IPS-18c (cell line): ENCODE measurements around the gene KIF21A.
A peak's percentile ranks its signal among the peaks of the same experiment; 100 is the strongest.
"Not testable (repeated sequence)": the region's sequence is repeated elsewhere in the genome, so short reads cannot be mapped to it uniquely, and the experiment has no call there.

Source experiments
- H3K4me3 ChIP-seq: 2 replicates; pipeline ENCODE4 v1.7.0; 2013; ENCODE audit warnings: low read depth, mild to moderate bottlenecking, low read length, moderate library complexity; ENCODE audit not compliant: insufficient read depth
- H3K9me3 ChIP-seq: one replicate; pipeline ENCODE4 v1.6.1; 2013; ENCODE audit warnings: mild to moderate bottlenecking, low read length, moderate library complexity; ENCODE audit not compliant: control insufficient read depth, insufficient read depth

Gene KIF21A

GRCh38 chr12:39443081-39443928, at the start of gene KIF21A:
TSS of gene KIF21A (minus strand) at chr12:39443120. CDS start at chr12:39442970, 150 bp downstream.
- no peaks in the 10 kb centered on the region for H3K9me3 ChIP-seq
- peak within 1 kb of the TSS; percentile 83 for H3K4me3 ChIP-seq

DNA sequence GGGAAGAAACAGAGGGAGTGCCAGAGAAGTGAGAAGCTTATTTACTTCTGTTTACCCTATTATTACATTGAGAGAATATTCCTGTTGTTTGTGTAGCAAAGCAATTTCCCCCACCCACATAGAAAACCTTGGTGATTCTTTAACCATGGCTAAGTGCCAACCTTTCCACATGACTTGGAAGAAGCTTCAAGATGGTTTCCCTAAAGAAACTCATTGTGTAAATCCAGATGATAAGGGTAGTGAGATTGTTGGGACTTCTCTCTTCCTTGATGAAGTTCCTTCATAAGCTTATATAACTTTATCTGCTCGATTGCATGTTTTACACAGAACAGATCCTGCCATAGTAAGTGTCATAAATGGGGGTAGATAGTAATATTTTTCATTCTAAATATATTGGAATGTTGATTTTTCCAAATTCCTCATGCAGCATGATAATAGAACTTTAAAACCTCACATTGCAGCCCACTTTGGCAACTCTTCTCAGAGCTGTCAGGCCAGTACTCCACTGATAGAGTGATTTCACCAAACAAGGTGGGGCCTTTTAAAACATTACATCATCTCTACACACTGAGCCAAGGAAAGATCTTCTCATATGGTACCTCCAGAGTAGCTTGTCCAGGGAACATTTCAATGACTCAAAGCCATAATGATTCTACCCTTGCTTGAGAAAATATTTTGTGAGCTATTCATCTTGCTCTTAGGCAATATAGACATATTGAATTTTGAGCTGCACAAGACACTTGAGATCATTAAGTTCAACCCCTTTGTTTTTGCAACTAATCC, 47.8 kb upstream of the KIF21A start:
- Histone ChIP-seq H3K4me3 (no peak overlapping the region), H3K9me3 (peaks cover 3% of the 10 kb centered on the region)

DNA sequence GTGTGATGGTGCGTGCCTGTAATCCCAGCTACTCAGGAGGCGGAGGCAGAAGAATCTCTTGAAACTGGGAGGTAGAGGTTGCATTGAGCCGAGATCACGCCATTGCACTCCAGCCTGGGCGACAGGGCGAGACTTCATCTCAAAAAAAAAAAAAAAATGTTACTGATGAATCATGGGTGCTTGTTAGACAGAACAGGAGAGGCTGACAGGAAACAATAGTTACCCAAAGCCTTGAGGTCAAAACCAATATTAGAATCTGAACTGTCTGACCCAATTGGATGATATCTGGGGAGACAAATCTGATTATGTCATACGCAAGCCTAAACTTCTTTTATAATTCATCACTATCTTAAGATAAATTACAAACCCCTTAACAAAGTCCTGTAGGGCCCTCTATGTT, 40.7 kb upstream of the KIF21A start:
- no peaks in the 10 kb centered on the region for H3K9me3 ChIP-seq
- H3K4me3 ChIP-seq = no peak overlapping the region

- H3K4me3 ChIP-seq = no peak overlapping the region
- H3K9me3 ChIP-seq = no peaks in the 10 kb centered on the region
These were observed 40.1 kb upstream of the KIF21A start for GRCh38 chr12:39483042-39483441.

DNA sequence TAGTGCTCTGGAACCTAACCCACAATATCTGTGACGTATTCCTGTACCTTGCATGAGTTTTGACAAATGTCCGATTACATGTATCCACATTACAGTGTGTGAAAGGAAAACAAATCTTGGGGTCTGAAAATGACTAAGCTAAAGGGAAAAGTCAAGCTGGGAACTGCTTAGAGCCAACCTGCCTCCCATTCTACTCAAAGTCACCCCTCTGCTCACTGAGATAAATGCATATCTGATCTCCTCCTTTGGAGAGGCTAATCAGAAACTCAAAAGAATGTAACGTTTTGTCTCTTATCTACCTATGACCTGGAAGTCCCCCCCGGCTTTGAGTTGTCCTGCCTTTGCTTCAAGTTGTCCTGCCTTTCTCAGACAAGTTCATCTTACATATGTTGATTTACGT, 34.0 kb upstream of the KIF21A start:
- Histone ChIP-seq H3K4me3 (no peak overlapping the region), H3K9me3 (peaks cover 3% of the 10 kb centered on the region)

DNA sequence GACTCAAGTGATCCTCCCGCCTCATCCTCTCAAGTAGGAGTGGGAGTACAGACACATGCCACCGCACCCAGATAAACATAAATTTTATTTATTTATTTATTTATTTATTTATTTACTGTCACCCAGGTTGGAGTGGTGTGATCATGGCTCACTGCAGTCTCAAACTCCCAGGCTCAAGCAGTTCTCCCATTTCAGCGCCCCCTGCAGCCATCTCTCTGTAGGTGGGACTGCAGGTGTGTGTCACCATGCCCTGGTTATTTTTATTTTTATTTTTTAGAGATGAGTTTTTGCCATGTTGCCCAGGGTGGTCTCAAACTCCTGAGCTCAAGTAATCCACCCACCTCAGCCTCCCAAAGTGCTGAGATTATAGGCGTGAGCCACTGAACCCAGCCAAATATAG, 33.2 kb upstream of the KIF21A start:
- H3K9me3 ChIP-seq = peaks cover 3% of the 10 kb centered on the region
- H3K4me3 ChIP-seq = no peak overlapping the region

GRCh38 chr12:39475136-39475535, 32.2 kb upstream of the KIF21A start:
- H3K4me3 ChIP-seq, H3K9me3 ChIP-seq: not testable (repeated sequence)

- Histone ChIP-seq H3K4me3 (no peak overlapping the region), H3K9me3 (no peaks in the 10 kb centered on the region)
These were observed 24.5 kb upstream of the KIF21A start for GRCh38 chr12:39467432-39467870.

DNA sequence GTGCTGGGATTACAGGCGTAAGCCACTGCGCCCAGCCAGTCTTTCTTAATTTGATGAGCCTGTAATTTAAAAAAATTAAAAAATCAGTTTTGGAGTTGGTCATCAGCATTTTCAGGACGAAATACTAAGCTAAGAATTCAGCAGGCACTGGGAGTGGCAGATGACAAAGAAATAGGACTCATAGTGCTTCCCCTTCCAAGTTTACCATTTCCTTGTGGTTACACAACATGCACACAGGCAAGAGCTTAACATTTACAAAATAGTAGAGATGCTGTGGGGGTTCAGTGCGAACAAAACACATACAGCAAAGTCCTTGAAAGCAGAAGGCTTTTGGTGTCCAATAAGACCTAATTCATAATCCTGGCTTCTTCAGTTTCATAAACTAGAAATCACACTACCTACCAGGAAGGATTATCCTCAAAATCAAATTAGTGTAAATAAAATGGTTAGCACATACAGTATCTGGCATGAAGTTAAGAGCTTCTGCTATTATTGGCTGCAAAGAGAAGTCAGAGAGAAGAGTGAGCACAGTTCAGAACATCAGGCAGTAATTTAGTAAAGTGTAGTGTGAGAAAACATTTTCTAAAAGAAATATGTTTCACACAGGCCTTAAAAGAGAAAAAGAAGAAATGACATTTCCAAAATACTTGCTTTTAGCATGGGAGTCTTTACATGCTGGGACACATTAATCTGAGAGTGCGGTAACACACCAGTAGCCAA, 22.2 kb upstream of the KIF21A start:
- Histone ChIP-seq H3K4me3 (no peak overlapping the region), H3K9me3 (peaks cover 3% of the 10 kb centered on the region)

DNA sequence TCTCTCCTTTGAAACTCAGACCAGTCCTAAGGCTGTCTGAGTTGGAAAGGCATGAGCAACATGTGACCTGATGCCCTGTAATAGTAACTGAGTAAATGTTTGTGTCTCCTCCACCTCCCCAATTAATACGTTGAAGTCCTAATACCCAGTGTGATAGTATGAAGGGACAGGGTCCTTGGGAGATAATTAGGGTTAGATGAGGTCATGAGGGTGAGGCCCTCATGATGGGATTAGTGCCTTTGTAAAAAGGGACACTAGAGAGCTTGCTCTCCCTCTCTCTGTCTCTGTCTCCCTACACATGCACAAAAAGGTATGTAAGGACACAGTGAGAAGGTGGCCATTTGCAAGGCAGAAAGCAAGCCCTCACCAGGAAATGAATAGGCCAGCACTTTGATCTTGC, 18.1 kb upstream of the KIF21A start:
- no peak overlapping the region for H3K4me3 ChIP-seq
- H3K9me3 ChIP-seq = peaks cover 3% of the 10 kb centered on the region

- Histone ChIP-seq H3K9me3 (peaks cover 3% of the 10 kb centered on the region), H3K4me3 (no peak overlapping the region)
These were observed 16.1 kb upstream of the KIF21A start for GRCh38 chr12:39459027-39459434.

DNA sequence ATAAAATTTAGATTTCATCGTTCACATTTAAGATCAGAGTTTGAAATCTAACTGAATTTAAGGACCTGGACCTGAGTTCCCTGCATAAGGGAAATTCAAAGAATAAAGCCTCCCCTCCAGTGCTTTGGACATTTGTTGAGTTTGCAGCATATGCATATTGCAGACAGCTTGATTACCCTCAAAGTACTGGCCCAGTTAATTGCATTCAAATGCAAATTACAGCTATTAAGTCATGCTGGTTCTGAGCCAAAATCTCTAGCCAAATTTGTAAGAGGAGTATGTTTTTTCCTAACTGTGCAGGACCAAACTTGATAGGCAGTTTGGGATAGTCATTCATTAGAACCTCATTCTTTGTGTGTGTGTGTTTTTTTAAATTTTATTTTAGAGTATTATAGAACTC, 9.1 kb upstream of the KIF21A start:
- no peak overlapping the region for H3K4me3 ChIP-seq

DNA sequence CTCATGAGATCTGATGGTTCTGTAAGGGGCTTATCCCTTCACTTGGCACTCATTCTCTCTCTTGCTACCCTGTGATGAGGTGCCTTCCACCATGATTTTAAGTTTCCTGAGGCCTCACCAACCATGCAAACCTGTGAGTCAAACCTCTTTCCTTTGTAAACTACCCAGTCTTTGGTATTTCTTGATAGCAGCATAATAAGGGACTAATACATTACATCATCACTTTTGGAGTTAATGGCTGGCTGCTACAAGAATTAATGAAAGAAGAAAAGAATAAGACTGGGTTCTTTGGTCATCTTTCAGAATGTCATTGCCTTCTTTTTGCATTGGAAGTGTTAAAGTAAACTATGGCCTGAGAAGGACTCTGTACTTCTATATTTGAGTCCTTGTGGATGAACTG, 5.1 kb upstream of the KIF21A start:
- no peak overlapping the region for H3K4me3 ChIP-seq
- H3K9me3 ChIP-seq = no peaks in the 10 kb centered on the region

More for the DNA sequence above, 9.1 kb upstream of the KIF21A start:
- H3K9me3 ChIP-seq = no peaks in the 10 kb centered on the region

DNA sequence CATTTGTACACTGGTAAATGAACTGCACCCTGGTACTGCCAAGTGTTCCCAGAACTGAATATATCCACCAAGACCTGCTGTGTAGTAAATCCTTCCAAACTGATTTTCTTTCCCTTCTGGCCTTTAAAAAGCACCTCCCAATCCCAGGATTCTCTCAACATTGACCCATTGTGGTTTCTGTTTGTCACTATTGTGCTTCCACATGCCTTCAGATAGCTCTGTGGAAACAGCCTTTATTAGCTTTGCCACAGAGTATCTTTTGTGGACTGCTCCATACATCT, 949 bp upstream of the KIF21A start:
- no peaks in the 10 kb centered on the region for H3K9me3 ChIP-seq
- H3K4me3 ChIP-seq = peak overlapping the region; percentile 83; the same call in 1 of the 2 replicates

DNA sequence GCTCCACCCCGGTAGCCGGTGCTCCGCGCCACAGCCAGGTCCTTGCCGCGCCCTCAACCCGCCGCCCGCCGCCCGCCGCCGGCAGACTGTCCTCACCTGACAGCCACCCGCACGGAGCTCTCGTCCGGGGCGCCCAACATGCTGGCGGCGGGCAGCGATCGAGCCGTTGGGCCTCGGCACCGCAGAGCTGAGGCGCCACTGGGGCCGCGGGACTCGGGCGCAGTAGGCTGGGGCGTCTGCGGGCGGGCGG, 164 bp downstream of the KIF21A start:
- no peaks in the 10 kb centered on the region for H3K9me3 ChIP-seq
- H3K4me3 ChIP-seq = peak overlapping the region; percentile 83

- no peaks in the 10 kb centered on the region for H3K9me3 ChIP-seq
These were observed 723 bp downstream of the KIF21A start for GRCh38 chr12:39441963-39442830.

More at GRCh38 chr12:39441963-39442830, 723 bp downstream of the KIF21A start:
- peak overlapping the region; percentile 83 for H3K4me3 ChIP-seq
